GM19452 (cell line): ENCODE data around the gene FGFRL1.
"Not testable (repeated sequence)": the region's sequence is repeated elsewhere in the genome, so short reads cannot be mapped to it uniquely, and the experiment has no call there.

Source experiments
- ATAC-seq: cut with Tn5 transposase; IDR thresholded peaks from one replicate; pipeline ENCODE4 v1.9.1; 2021; ENCODE audit not compliant: unreplicated experiment

FGFRL1 gene

DNA sequence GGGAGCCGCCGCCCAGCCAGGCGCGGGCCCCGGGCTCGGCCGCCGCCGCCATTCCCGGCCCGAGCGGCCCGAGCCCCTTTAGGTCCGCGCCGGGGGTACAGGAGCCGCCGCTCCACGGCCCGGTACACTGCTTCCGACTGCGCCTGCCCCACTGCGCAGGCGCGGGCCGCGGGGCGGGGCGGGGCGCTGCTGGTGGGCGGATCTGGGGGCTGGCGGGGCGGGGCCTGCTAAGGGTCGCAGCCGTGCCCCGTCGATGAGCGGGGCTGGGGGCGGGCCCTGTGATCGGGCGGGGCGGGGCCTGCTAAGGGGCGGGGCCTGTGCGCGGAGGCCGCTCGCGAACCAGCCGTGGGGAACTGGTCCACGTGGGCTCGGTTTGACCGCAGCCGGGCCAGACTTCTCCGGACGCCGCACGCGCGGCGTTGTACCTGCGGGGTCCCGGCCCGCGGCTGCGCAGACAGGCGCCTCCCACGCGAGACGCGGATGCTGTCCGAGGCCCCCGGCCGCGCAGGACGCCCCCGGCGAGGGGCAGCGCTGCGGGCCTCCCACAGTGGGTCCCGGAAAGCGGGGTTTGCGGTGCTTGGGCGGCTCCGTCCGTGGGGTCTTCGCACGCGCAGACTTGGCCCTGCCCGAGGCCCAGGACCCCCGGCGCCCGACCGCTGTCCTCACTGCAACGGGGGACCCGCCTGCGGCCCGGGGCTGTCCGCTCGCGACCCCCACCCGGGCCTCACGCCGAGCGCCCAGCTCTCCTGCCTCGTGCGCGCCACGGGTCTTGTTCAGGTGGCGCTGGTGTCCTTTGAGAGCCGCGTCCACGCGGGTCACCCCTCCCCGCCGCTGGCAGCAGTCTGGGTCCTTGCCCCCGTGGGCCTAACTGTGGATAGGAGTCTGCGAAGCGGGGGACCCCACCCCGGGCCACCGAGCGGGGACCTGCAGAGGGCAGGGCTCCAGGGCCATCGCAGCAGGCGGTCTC is 37.7 kb upstream of the FGFRL1 start, which contains the start of gene DGKQ:
Gene DGKQ, minus strand, starts transcription at position 139 of the 967 bp plus-strand sequence. Its CDS starts 87 bp downstream, at position 52.
- ATAC-seq = peak; percentile 70

- no peak for ATAC-seq
Measured at GRCh38 chr4:974668-975067, 36.8 kb upstream of the FGFRL1 start.

GRCh38 chr4:976016-976415 is 35.4 kb upstream of the FGFRL1 start:
- not testable (repeated sequence) for ATAC-seq

GRCh38 chr4:978957-979701 is 32.3 kb upstream of the FGFRL1 start:
- ATAC-seq = no peak

DNA sequence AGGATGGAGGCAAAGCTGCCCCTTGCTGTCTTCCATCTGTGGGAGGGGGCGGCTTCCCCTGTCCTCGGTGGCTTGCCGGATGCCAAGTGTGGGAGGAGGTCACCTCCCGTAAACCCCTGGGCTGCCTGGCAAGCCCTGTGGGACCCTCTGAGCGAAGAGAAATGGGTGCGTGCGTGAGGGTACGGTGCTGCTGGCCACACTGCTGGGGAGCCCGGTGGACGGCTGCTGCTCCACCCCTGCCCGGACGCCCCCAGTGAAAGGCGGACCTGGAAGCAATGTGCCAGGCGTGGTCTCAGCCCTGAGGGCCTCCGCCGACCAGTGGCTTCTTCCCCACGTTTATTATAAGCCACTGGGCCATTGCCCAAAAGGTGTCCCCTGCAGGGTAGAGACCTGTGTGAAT is 29.1 kb upstream of the FGFRL1 start:
- ATAC-seq = no peak

DNA sequence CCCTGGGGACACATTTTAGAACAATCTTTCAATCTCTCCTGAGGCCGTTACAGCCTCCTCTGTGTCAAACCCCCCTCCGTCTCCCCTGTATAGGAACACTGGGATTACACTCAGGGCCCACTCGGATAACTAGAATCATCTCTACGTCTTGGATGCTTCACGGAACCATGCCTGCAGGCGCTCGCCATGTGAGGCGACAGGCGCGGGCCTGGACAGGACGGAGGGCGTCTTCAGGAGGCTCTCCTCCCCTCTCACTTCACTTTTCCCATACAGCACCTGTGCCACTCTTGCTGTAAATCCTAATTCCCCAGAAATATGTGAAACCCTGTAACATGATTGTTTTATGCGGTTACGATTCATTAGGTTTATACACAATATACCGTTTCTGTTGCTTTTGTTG is 28.6 kb upstream of the FGFRL1 start:
- no peak for ATAC-seq

DNA sequence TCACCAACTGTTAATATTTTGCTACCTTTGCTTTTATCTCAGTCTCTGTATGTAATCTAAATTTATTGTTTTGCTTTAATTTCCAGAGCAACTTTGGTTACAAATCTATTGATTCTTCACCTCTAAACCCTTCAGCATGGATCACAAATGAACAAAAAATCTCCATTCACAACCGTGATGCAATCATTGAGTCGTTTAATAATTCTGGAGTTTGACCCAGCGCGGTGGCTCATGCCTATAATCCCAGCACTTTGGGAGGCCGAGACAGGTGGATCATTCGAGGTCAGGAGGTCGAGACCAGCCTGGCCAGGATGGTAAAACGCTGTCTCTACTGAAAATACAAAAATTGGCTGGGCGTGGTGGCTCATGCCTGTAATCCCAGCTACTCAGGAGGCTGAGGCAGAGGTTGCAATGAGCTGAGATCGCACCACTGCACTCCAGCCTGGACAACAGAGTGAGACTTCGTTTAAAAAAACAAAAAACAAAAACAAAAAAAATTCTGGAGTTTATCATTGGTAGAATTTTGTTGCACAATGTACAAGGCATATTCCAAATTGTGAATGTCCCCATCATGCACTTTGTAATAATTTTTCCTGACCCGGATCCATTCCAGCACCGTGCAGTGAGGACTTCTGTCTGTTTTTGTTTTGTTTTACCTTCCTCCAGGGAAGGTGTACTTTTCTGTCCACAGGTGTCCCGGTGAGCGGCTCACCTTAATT is 26.9 kb upstream of the FGFRL1 start:
- ATAC-seq = no peak

DNA sequence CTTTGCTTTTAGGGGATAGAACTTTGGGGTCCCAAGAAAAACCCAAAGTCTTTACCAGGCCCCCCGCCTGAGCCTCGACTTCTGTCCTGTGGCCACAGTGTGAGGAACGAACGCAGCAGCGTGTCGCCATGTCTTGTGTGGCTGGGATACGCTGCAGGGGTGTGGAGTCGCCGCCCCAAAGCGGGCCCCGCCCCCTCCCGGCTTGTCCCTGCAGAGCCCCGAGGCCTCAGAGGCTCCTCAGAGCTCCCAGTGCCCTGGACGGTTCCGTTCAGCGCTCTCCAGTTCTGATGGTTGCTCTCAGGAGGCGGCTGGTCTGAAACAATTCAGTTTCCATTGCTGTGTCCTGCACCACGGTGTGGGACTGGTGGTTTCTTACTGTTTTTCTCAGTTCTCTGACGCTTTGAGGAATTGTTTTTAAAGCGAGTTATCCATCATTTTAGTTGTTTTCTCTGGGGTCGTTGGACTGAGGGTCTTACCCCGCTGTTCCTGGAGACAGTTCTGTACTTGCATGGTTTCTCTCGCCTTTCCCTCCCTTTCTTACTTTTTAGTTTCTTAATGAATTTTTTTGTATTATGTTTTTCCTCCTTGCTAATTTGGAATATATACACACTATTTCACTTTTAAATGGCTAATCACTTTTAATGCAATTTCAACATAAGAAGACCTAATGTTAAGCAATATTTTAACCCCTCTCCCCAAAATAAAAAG is 26.1 kb upstream of the FGFRL1 start:
- no peak for ATAC-seq

- ATAC-seq = peak; percentile 10
Measured at GRCh38 chr4:986428-986878, 25.0 kb upstream of the FGFRL1 start.

GRCh38 chr4:986879-987623 is 24.4 kb upstream of the FGFRL1 start, which contains the start of gene IDUA:
Gene IDUA, plus strand, starts transcription at chr4:987044. Its CDS starts 41 bp downstream, at chr4:987085.
- ATAC-seq = peak; percentile 68

DNA sequence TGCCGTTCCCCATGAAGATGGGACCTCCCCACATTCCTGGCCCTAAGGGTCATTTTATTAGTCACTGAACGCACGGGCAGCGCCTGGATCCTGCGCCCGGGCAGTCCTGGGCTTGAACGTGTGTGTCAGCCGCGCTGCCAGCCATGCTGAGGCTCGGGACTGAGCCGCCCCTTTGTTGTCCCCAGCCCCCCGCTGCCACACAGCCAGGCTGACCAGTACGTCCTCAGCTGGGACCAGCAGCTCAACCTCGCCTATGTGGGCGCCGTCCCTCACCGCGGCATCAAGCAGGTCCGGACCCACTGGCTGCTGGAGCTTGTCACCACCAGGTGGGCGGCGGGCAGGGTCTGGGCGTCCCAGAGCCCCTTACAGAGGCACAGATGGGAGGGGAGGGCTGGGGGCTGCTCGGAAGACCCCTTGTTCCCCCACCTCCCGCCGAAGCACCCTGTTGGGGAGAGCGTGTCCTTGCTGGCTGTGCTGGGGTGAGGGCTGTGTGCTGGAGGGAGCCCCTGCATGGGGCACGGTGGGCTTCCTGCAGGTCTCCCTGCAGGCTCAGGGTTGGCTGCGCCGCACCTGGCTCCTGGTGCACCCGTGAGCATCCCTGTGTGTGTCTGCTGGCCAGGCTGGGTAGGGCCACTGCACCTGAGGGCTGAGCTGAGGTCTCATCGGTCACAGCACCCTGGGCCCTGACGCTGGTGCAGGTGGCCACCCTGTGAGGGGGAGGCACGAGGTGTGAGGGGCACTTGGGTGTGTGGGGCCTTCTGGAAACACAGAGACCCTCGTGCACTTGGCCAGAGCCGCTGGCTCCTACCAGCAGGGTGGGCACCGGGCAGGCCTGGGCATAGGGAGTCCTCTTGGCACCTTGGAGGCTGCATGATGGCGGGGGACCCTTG is 23.6 kb upstream of the FGFRL1 start:
- no peak for ATAC-seq

- ATAC-seq = no peak
Measured at GRCh38 chr4:988726-989721, 22.4 kb upstream of the FGFRL1 start.

DNA sequence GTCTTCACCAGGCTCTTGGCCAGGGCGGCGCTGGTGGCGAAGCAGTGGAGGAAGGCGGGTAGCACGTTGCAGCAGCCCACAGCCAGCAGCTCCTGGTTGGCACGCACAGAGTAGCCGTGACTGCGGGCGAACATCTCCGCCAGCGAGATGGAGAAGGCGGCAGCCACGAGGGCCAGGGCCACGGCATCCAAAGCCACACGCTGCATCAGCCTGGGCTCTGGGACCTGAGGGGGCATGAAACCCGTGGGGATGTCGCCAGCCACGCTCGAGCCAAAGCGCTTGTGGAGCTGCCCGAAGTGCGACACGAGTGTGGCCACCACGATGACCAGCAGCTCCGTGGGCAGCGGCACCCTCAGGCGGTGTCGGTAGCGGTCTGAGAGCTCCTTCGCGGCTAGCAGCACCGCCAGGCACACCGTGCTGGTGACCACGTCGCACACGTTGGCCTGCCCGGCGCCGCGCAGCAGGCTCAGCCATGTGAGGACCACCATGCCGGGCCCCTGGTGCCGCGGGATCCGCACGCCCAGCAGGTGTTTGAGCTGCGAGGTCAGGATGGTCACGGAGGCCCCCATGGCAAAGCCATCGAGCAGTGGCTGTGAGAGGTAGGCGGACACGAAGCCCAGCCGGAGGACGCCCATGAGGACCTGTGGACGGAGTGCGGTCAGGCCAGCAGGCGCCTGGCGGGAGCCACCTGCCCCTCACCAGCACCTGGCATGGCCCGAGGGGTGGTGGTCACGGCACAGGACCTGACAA is 21.5 kb upstream of the FGFRL1 start:
- no peak for ATAC-seq

GRCh38 chr4:990746-991367 is 20.6 kb upstream of the FGFRL1 start:
- ATAC-seq = no peak

DNA sequence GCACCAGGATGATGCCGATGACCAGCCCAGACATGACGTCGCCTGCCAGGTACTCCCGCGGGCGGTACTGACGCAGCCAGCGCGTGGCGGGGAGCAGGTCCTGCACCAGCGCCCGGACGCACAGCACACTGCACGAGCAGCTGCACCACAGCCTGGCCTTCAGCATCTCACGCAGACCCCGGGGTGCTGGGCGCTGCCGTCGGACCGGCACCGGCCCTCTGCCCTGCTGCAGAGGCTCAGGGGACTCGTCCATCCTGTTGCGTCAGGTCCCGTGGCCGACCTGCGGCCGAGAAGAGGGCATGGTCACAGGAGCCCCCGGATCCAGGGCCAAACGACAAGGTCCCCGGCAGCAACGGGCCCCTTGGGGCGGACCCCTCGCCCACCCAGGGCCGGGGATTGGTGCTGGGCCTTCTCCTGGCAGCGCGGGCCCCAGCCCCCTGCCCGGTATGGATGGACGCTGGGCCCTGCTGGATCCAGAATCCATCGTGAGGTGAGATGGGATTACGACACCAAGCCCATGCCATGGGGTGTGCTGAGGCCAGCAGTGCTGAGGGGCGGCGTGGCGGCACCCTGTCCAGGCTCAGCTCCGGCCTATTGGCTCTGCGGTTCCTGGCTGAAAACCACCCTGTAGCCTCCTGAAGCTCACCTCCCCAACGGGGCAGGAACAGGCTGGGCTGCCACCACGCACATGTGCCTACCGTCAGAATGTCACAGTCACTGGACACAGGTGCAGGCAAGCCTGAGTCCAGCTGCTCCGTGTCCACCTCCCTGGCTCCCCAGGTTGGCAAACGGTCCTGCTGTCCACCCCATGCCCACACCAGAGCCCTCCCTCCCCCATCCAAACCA is 19.8 kb upstream of the FGFRL1 start:
- ATAC-seq = no peak
